ENCODE data around the gene BAIAP2.

- no peak for TF ChIP-seq POLR2A (IDR thresholded peaks at IDR 0.05)
- no peak for TF ChIP-seq CTCF (IDR thresholded peaks at IDR 0.05)
- TF ChIP-seq POLR2AphosphoS5 (IDR thresholded peaks at IDR 0.05): no peak
Measured at GRCh38 chr17:81020767-81021497, 14.0 kb upstream of the BAIAP2 start.

All from breast epithelium (tissue), 3 donors.